ENCODE data around the gene OR4K17. TPM values are rescaled to one million over a fixed set of nuclear protein-coding genes. Genes with fewer than 3 reads are reported as not detected.

Gene OR4K17
- total and polyA plus RNA-seq, 9 of the 15 experiments (the other 6 are each of a cell fraction or from before 2014, with no cell fraction given), result not detected

DNA sequence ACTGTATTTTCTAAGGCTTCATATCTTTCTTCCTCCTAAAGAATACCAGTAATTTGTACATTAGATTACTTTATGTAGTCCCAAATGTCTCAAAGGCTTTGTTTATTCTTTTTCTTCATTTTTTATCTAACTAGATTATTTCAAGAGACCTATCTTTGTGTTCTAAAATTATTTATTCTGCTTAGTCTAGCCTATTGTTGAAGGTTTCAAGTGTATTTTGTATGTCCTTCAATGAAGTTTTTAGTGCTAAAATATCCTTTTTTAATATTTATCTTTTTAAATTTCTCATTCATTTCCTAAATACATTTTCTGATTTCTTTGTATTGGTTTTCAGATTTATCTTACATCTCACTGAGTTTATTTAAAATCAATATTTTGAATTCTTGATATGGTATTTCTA is 53.9 kb downstream of the OR4K17 start:
- H3K4me2 ChIP-seq (ENCODE audit: insufficient read depth, low read length), result no peak overlapping the region
- in situ Hi-C loops (cut with MboI), result no loop called here
- CTCF ChIA-PET (ENCODE audit: low intra/inter-chr PET ratio), result no interaction called here
- DNase-seq (ENCODE audit: extremely low read depth in 1 of 4, low spot score in 3 of 4), result no peak
- H3K9ac ChIP-seq (ENCODE audit: insufficient read depth in 1 of 2, low read depth in 2 of 2, low read length in 2 of 2), result no peak overlapping the region
- H2AFZ ChIP-seq (ENCODE audit: low read depth, low read length), result no peak overlapping the region
- no peak for ATAC-seq
- FAIRE-seq, result no peak
- TF ChIP-seq RFX1 (IDR thresholded peaks at IDR 0.05) (no peak), HLTF (IDR thresholded peaks at IDR 0.05) (0 out of 2 replicates have a peak, but pooled peaks have one; percentile 33), TRIM24 (IDR thresholded peaks at IDR 0.05) (0 out of 4 replicates have a peak, but pooled peaks of 1 of the 2 experiments have one; percentile 17), TRIM28 (IDR thresholded peaks at IDR 0.05) (peak; percentile 89; the same call in 1 of the 2 replicates), CBX3 (IDR thresholded peaks at IDR 0.05; ENCODE audit: borderline replicate concordance in 1 of 2, low read length in 2 of 2) (peak in 1 of 2 experiments; percentile 50; a peak in 1 of 3 replicates)
- TF ChIP-seq, protein P1, sequence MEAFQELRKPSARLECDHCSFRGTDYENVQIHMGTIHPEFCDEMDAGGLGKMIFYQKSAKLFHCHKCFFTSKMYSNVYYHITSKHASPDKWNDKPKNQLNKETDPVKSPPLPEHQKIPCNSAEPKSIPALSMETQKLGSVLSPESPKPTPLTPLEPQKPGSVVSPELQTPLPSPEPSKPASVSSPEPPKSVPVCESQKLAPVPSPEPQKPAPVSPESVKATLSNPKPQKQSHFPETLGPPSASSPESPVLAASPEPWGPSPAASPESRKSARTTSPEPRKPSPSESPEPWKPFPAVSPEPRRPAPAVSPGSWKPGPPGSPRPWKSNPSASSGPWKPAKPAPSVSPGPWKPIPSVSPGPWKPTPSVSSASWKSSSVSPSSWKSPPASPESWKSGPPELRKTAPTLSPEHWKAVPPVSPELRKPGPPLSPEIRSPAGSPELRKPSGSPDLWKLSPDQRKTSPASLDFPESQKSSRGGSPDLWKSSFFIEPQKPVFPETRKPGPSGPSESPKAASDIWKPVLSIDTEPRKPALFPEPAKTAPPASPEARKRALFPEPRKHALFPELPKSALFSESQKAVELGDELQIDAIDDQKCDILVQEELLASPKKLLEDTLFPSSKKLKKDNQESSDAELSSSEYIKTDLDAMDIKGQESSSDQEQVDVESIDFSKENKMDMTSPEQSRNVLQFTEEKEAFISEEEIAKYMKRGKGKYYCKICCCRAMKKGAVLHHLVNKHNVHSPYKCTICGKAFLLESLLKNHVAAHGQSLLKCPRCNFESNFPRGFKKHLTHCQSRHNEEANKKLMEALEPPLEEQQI (IDR thresholded peaks at IDR 0.05), result 0 out of 2 replicates have a peak, but pooled peaks have one; percentile 34
- TF ChIP-seq, protein P2, sequence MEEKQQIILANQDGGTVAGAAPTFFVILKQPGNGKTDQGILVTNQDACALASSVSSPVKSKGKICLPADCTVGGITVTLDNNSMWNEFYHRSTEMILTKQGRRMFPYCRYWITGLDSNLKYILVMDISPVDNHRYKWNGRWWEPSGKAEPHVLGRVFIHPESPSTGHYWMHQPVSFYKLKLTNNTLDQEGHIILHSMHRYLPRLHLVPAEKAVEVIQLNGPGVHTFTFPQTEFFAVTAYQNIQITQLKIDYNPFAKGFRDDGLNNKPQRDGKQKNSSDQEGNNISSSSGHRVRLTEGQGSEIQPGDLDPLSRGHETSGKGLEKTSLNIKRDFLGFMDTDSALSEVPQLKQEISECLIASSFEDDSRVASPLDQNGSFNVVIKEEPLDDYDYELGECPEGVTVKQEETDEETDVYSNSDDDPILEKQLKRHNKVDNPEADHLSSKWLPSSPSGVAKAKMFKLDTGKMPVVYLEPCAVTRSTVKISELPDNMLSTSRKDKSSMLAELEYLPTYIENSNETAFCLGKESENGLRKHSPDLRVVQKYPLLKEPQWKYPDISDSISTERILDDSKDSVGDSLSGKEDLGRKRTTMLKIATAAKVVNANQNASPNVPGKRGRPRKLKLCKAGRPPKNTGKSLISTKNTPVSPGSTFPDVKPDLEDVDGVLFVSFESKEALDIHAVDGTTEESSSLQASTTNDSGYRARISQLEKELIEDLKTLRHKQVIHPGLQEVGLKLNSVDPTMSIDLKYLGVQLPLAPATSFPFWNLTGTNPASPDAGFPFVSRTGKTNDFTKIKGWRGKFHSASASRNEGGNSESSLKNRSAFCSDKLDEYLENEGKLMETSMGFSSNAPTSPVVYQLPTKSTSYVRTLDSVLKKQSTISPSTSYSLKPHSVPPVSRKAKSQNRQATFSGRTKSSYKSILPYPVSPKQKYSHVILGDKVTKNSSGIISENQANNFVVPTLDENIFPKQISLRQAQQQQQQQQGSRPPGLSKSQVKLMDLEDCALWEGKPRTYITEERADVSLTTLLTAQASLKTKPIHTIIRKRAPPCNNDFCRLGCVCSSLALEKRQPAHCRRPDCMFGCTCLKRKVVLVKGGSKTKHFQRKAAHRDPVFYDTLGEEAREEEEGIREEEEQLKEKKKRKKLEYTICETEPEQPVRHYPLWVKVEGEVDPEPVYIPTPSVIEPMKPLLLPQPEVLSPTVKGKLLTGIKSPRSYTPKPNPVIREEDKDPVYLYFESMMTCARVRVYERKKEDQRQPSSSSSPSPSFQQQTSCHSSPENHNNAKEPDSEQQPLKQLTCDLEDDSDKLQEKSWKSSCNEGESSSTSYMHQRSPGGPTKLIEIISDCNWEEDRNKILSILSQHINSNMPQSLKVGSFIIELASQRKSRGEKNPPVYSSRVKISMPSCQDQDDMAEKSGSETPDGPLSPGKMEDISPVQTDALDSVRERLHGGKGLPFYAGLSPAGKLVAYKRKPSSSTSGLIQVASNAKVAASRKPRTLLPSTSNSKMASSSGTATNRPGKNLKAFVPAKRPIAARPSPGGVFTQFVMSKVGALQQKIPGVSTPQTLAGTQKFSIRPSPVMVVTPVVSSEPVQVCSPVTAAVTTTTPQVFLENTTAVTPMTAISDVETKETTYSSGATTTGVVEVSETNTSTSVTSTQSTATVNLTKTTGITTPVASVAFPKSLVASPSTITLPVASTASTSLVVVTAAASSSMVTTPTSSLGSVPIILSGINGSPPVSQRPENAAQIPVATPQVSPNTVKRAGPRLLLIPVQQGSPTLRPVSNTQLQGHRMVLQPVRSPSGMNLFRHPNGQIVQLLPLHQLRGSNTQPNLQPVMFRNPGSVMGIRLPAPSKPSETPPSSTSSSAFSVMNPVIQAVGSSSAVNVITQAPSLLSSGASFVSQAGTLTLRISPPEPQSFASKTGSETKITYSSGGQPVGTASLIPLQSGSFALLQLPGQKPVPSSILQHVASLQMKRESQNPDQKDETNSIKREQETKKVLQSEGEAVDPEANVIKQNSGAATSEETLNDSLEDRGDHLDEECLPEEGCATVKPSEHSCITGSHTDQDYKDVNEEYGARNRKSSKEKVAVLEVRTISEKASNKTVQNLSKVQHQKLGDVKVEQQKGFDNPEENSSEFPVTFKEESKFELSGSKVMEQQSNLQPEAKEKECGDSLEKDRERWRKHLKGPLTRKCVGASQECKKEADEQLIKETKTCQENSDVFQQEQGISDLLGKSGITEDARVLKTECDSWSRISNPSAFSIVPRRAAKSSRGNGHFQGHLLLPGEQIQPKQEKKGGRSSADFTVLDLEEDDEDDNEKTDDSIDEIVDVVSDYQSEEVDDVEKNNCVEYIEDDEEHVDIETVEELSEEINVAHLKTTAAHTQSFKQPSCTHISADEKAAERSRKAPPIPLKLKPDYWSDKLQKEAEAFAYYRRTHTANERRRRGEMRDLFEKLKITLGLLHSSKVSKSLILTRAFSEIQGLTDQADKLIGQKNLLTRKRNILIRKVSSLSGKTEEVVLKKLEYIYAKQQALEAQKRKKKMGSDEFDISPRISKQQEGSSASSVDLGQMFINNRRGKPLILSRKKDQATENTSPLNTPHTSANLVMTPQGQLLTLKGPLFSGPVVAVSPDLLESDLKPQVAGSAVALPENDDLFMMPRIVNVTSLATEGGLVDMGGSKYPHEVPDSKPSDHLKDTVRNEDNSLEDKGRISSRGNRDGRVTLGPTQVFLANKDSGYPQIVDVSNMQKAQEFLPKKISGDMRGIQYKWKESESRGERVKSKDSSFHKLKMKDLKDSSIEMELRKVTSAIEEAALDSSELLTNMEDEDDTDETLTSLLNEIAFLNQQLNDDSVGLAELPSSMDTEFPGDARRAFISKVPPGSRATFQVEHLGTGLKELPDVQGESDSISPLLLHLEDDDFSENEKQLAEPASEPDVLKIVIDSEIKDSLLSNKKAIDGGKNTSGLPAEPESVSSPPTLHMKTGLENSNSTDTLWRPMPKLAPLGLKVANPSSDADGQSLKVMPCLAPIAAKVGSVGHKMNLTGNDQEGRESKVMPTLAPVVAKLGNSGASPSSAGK (IDR thresholded peaks at IDR 0.05), result no peak
- POLR2A ChIA-PET, result no interaction called here
- no peaks in the 10 kb centered on the region for H3K36me3 ChIP-seq (ENCODE audit: control insufficient read depth, insufficient read depth, low read length)
- H3K9me1 ChIP-seq (ENCODE audit: control insufficient read depth, insufficient read depth, low read length), result no peaks in the 10 kb centered on the region
- no peaks in the 10 kb centered on the region for H4K20me1 ChIP-seq (replicated peaks; ENCODE audit: control insufficient read depth, insufficient read depth, low read length)
- H3K27me3 ChIP-seq (ENCODE audit: control insufficient read depth in 2 of 2, insufficient read depth in 2 of 2, low read length in 2 of 2), result no peaks in the 10 kb centered on the region
- H3K9me3 ChIP-seq (replicated peaks; ENCODE audit: control insufficient read depth, insufficient read depth, low read depth, low read length), result peaks cover 4% of the 10 kb centered on the region
- no peak overlapping the region for H3K4me3 ChIP-seq
- H3K27ac ChIP-seq (ENCODE audit: extremely low read depth, low read depth, low read length), result no peak overlapping the region
- H3K79me2 ChIP-seq (ENCODE audit: control insufficient read depth, insufficient read depth, low read length), result no peaks in the 10 kb centered on the region
- intact Hi-C loops (cut with micrococcal nuclease), result no loop called here
- no TSS peak for BruUV-seq (replicated peaks)
- no peaks in the 10 kb centered on the region for H3K4me1 ChIP-seq (replicated peaks in 1 of 2; ENCODE audit: control insufficient read depth in 2 of 2, insufficient read depth in 2 of 2, low read length in 2 of 2)
